GM12878 (cell line): ENCODE data around the gene MT1E. TPM values are rescaled to one million over a fixed set of nuclear protein-coding genes. Genes with fewer than 3 reads are reported as not detected.

Experiments used
- GATAD2B ChIP-seq: fragments of 450-650 bp; conservative IDR thresholded peaks from 2 replicates; pipeline ENCODE4 v1.6.1; 2017; ENCODE audit warnings: low read depth, mild to moderate bottlenecking, moderate library complexity
- HDAC2 ChIP-seq: fragments of 200-600 bp; sonication (generic); IDR thresholded peaks from 2 replicates; pipeline ENCODE4 v1.6.1; 2017
- LARP7 ChIP-seq: fragments of 450-650 bp; IDR thresholded peaks from 2 replicates; pipeline ENCODE4 v1.6.1; 2017; ENCODE audit warnings: mild to moderate bottlenecking
- MEF2A ChIP-seq: IDR thresholded peaks from 2 replicates; pipeline ENCODE4 v1.6.1; 2011; ENCODE audit warnings: low read depth, mild to moderate bottlenecking, low read length, moderate library complexity; ENCODE audit not compliant: insufficient read depth
- POU2F2 ChIP-seq: IDR thresholded peaks from 3 replicates; pipeline ENCODE4 v1.6.1; 2011; ENCODE audit warnings: low read depth, mild to moderate bottlenecking, low read length, borderline replicate concordance
- SUPT20H ChIP-seq: IDR thresholded peaks from 2 replicates; pipeline ENCODE4 v1.6.1; 2011; ENCODE audit warnings: low read depth, mild to moderate bottlenecking, low read length, moderate library complexity, borderline replicate concordance; ENCODE audit not compliant: control insufficient read depth
- TCF12 ChIP-seq: IDR thresholded peaks from 2 replicates; pipeline ENCODE4 v1.6.1; 2011; ENCODE audit warnings: low read depth, mild to moderate bottlenecking, low read length
- TCF7 ChIP-seq: IDR thresholded peaks from 2 replicates; pipeline ENCODE4 v1.6.1; 2014; ENCODE audit warnings: antibody characterized with exemption, borderline replicate concordance
- polyA plus RNA-seq, 11 experiments: library from polyadenylated mRNA; depleted of rRNA in 4 of 11; unstranded in 6 of 11; stranded (reverse) in 5 of 11; fragments of >200 nt; fragmentation: Nextera tagmentation in 4 of 11; fragmentation: Illumina TruSeq in 1 of 11; extraction: Ambion mirVana in 4 of 11; extraction: Trizol in 1 of 11; gene quantifications; 1 replicate in 1 of 11; 2 replicates in 10 of 11; pipeline versions ENCODE4 v1.2.1 to v1.2.3, GENCODE V29; 2011 to 2016; ENCODE audit warnings: inconsistent platforms in 2 of 11, missing spikeins in 2 of 11, low read depth in 1 of 11
- total RNA-seq, 4 experiments: library from RNA; depleted of rRNA in 3 of 4; stranded (reverse); fragments of >200 nt in 3 of 4; fragmentation: Illumina TruSeq in 1 of 4; extraction: Trizol in 1 of 4; gene quantifications; 2 replicates each; pipeline versions ENCODE4 v1.2.1 to v1.2.3, GENCODE V29; 2013 to 2021
- TF ChIP-seq, protein P1 (sequence below): IDR thresholded peaks from 2 replicates; pipeline ENCODE4 v1.6.1; 2011; ENCODE audit warnings: mild to moderate bottlenecking, low read depth, low read length, moderate library complexity; ENCODE audit not compliant: insufficient replicate concordance
- TF ChIP-seq, protein P2 (sequence below): IDR thresholded peaks from 2 replicates; pipeline ENCODE4 v1.6.1; 2012; ENCODE audit warnings: low read depth, low read length, improper control_type of control experiment
- TF ChIP-seq, protein P3 (sequence below): IDR thresholded peaks from 2 replicates; pipeline ENCODE4 v1.6.1; 2012; ENCODE audit warnings: low read depth, low read length, improper control_type of control experiment

Gene MT1E
- total and polyA plus RNA-seq, 10 of the 15 experiments (the other 5 are each of a cell fraction or from before 2014, with no cell fraction given), result 5.8 to 22.3 (median 16.5) TPM

DNA sequence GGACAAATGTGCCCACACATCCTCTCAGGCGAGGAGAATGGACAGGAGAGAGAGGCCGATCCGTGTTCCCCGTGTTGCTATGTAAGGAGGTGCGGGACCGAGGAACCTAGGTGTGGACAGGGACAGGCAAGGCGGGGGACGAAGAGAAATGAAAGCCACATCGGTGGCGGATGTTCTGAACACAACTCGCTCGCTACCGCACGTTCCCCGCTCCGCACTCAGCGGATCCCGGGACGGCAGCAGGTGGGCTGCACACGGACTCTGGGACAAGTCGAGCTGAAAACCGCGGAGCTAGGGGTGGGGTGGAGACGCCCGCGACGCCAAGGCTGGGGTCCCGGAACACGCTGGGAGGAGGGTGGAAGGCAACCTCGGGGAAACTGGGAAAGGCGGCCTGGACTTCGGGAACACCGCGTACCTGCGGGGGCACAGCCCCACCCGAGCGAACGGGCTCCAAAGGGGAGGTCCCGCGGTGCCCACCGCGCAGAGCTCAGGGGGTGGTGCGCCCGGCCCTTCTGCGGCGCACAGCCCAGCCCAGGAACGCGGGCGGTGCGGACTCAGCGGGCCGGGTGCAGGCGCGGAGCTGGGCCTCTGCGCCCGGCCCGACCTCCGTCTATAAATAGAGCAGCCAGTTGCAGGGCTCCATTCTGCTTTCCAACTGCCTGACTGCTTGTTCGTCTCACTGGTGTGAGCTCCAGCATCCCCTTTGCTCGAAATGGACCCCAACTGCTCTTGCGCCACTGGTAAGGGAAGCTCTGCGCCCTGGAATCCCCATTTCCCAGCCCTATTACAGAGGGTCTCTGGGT lies at the start of gene MT1E (continued):
- TF ChIP-seq, protein P1, sequence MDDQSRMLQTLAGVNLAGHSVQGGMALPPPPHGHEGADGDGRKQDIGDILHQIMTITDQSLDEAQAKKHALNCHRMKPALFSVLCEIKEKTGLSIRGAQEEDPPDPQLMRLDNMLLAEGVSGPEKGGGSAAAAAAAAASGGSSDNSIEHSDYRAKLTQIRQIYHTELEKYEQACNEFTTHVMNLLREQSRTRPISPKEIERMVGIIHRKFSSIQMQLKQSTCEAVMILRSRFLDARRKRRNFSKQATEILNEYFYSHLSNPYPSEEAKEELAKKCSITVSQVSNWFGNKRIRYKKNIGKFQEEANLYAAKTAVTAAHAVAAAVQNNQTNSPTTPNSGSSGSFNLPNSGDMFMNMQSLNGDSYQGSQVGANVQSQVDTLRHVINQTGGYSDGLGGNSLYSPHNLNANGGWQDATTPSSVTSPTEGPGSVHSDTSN, result no peak
- TF ChIP-seq MEF2A (0 out of 2 replicates have a peak, but pooled peaks have one; percentile 8), SUPT20H (no peak), TCF7 (no peak), LARP7 (peak; percentile 100), TCF12 (peak; percentile 39; the same call in 1 of the 2 replicates), HDAC2 (no peak), POU2F2 (peak; percentile 22; the same call in 1 of the 3 replicates), GATAD2B (0 out of 2 replicates have a peak, but pooled peaks have one; percentile 56)
- TF ChIP-seq, protein P2, sequence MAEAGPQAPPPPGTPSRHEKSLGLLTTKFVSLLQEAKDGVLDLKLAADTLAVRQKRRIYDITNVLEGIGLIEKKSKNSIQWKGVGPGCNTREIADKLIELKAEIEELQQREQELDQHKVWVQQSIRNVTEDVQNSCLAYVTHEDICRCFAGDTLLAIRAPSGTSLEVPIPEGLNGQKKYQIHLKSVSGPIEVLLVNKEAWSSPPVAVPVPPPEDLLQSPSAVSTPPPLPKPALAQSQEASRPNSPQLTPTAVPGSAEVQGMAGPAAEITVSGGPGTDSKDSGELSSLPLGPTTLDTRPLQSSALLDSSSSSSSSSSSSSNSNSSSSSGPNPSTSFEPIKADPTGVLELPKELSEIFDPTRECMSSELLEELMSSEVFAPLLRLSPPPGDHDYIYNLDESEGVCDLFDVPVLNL, result no peak
- TF ChIP-seq, protein P3, sequence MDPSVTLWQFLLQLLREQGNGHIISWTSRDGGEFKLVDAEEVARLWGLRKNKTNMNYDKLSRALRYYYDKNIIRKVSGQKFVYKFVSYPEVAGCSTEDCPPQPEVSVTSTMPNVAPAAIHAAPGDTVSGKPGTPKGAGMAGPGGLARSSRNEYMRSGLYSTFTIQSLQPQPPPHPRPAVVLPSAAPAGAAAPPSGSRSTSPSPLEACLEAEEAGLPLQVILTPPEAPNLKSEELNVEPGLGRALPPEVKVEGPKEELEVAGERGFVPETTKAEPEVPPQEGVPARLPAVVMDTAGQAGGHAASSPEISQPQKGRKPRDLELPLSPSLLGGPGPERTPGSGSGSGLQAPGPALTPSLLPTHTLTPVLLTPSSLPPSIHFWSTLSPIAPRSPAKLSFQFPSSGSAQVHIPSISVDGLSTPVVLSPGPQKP, result no peak
